Measurements from ENCODE around the gene MANSC1.

DNA sequence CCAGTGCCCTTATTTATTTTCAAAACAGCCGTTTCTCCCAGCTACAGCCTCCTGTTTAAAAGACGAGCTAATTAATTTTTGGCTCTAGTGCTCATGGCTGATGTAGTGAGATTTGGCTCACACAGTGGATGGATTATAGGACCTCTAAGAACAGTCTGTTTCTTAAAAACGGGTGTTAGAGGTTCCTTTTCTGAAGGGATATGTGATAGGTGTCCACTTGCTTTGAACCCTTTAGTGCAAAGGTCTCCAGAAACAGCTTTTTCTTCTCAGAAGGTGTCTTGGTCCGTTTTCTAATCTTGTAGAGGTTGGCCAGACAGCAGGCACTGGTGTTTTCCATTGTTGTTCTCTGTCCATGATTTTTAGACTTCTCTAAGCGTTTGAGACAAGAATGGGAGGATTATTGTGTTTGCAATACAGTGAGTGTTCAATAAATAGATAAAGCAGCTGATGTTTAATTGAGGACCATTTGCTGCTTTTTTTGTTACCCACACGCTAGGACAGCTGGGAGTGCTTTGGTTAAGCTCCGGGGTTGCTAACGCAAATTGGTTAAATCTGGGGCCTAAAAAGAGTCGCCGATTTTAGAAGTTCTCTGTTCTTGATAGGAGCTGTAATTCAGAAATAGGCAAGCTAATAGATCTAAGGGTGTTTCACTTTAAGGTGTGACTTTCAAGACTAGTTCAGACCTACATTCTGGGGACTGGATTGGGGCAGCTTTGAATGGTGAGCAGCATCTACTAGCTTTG lies 7.8 kb upstream of the MANSC1 start:
- TF ChIP-seq, protein P1, sequence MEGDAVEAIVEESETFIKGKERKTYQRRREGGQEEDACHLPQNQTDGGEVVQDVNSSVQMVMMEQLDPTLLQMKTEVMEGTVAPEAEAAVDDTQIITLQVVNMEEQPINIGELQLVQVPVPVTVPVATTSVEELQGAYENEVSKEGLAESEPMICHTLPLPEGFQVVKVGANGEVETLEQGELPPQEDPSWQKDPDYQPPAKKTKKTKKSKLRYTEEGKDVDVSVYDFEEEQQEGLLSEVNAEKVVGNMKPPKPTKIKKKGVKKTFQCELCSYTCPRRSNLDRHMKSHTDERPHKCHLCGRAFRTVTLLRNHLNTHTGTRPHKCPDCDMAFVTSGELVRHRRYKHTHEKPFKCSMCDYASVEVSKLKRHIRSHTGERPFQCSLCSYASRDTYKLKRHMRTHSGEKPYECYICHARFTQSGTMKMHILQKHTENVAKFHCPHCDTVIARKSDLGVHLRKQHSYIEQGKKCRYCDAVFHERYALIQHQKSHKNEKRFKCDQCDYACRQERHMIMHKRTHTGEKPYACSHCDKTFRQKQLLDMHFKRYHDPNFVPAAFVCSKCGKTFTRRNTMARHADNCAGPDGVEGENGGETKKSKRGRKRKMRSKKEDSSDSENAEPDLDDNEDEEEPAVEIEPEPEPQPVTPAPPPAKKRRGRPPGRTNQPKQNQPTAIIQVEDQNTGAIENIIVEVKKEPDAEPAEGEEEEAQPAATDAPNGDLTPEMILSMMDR (IDR thresholded peaks at IDR 0.05; ENCODE audit: low read depth, low read length): no peak
- no peak for TF ChIP-seq EZH2phosphoT487 (IDR thresholded peaks at IDR 0.05; ENCODE audit: low read depth)

Measured in OCI-LY3 (cell line).